ENCODE measurements around the gene ZNF385C.

Gene ZNF385C

DNA sequence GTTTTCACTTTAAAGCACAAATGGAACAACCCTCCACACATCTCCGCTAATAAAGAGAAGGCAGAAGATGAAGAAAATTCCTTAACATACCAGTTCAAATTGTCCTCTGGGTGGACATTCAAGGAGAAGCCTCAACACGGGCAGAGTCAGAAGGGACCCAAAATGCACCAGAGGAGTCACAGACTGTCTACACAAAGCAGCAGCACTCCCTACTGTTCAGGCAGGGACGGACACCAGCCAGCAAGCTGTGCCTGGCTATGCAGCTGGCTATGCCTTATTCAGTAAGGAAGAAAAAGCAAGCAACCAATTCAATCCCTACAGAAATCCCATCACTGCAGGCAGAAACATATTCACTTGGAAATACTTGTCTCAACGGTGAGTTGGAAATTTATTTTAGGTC is 89.1 kb downstream of the ZNF385C start:
- no peak for TF ChIP-seq SPI1 (IDR thresholded peaks at IDR 0.05; ENCODE audit: low read depth, low read length)
- TF ChIP-seq POLR2AphosphoS5 (IDR thresholded peaks at IDR 0.05; ENCODE audit: low read depth, low read length) = no peak
- TF ChIP-seq PAX5 (IDR thresholded peaks at IDR 0.05; ENCODE audit: insufficient read depth, low read length, severe bottlenecking) = no peak
- no peak for TF ChIP-seq TAF1 (IDR thresholded peaks at IDR 0.05; ENCODE audit: low read depth, low read length)
- no peak for TF ChIP-seq POU2F2 (IDR thresholded peaks at IDR 0.05; ENCODE audit: low read depth, low read length)
- no peak for TF ChIP-seq POLR2A (IDR thresholded peaks at IDR 0.05; ENCODE audit: low read depth, low read length)
- no peak for FAIRE-seq
- DNase-seq (ENCODE audit: insufficient read length, low spot score) = no peak

DNA sequence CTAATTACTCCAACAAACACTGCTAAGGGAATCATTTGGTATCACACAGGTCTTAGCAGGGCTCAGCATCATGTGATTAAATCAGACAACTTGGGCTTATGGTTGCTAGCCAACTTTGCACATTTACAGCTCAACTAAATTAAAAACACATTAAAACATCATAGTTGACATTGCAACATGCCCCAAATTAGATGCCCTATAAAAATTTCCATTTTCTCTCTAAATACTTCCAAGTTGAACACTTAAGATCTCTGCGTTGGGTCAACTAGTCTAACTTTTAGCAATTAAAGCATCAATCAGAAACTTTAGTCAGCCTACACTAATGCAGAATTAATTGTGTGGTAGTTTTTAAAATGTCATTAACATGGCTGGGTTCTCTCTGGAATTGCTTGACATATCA is 93.1 kb downstream of the ZNF385C start:
- TF ChIP-seq TAF1 (IDR thresholded peaks at IDR 0.05; ENCODE audit: low read depth, low read length) (no peak), POLR2A (IDR thresholded peaks at IDR 0.05; ENCODE audit: low read depth, low read length) (no peak), SPI1 (IDR thresholded peaks at IDR 0.05; ENCODE audit: low read depth, low read length) (no peak), POLR2AphosphoS5 (IDR thresholded peaks at IDR 0.05; ENCODE audit: low read depth, low read length) (no peak), POU2F2 (IDR thresholded peaks at IDR 0.05; ENCODE audit: low read depth, low read length) (no peak), PAX5 (IDR thresholded peaks at IDR 0.05; ENCODE audit: insufficient read depth, low read length, severe bottlenecking) (no peak)

DNA sequence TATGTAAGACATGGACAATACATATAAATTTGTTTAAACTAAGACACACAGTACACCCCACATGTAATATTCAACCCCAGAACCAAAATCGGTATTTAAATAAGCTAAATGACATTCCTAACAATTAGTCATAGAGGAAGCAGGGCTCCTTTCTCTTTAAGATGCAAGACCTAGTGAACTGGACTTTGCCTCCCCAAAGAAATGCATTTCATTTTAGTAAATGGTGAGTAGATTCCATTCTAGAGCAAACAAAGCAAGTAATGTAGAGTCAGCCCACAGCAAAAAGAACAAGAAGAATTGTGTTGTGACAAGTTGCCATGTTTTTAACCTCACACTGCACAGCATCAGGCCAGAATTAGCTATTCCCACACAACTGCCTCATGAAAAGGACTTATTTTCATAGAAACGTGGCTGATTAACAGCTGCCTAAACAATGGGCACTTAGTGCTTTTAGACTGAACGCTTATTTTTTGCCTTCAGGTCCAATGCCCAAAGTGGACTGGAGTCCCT is 95.4 kb downstream of the ZNF385C start:
- TF ChIP-seq POU2F2 (IDR thresholded peaks at IDR 0.05; ENCODE audit: low read depth, low read length) (no peak), SPI1 (IDR thresholded peaks at IDR 0.05; ENCODE audit: low read depth, low read length) (no peak), POLR2AphosphoS5 (IDR thresholded peaks at IDR 0.05; ENCODE audit: low read depth, low read length) (no peak), PAX5 (IDR thresholded peaks at IDR 0.05; ENCODE audit: insufficient read depth, low read length, severe bottlenecking) (no peak), POLR2A (IDR thresholded peaks at IDR 0.05; ENCODE audit: low read depth, low read length) (no peak), TAF1 (IDR thresholded peaks at IDR 0.05; ENCODE audit: low read depth, low read length) (no peak)
- DNase-seq (ENCODE audit: insufficient read length, low spot score) (no peak), FAIRE-seq (no peak)

More for the DNA sequence above, 93.1 kb downstream of the ZNF385C start:
- DNase-seq (ENCODE audit: insufficient read length, low spot score) (no peak), FAIRE-seq (no peak)

DNA sequence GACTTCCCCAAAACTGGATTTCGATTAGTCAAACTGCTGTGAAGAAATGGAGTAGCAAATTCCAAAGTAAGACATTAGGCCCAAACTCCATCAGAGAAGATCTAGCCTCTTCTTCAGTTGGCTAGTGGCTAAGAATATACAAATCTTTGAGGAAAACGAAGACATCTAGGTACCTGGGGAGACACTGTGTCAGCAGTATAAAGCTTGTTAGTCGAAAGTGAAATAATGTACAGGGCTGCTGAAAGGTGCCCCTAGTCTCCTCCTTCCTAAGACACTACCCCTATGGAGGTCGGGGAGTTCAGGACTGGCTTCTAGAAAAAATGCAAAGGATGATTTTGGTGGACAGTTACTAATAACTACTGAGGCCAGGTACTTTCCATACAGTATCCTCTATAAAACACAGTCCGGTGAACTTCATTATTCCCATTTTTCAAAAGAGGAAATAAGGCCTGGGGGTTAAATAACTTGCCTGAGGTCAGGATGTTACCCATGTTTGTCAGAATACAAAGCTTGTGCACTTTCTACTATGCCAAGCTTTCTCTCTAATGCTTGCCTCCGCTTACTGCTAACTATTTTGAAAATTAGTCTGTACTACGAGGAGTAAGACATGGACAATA is 96.0 kb downstream of the ZNF385C start:
- TF ChIP-seq POU2F2 (IDR thresholded peaks at IDR 0.05; ENCODE audit: low read depth, low read length) = no peak
- no peak for TF ChIP-seq SPI1 (IDR thresholded peaks at IDR 0.05; ENCODE audit: low read depth, low read length)
- TF ChIP-seq POLR2A (IDR thresholded peaks at IDR 0.05; ENCODE audit: low read depth, low read length) = no peak
- TF ChIP-seq PAX5 (IDR thresholded peaks at IDR 0.05; ENCODE audit: insufficient read depth, low read length, severe bottlenecking) = no peak
- TF ChIP-seq POLR2AphosphoS5 (IDR thresholded peaks at IDR 0.05; ENCODE audit: low read depth, low read length) = no peak
- no peak for TF ChIP-seq TAF1 (IDR thresholded peaks at IDR 0.05; ENCODE audit: low read depth, low read length)
- no peak for FAIRE-seq

DNA sequence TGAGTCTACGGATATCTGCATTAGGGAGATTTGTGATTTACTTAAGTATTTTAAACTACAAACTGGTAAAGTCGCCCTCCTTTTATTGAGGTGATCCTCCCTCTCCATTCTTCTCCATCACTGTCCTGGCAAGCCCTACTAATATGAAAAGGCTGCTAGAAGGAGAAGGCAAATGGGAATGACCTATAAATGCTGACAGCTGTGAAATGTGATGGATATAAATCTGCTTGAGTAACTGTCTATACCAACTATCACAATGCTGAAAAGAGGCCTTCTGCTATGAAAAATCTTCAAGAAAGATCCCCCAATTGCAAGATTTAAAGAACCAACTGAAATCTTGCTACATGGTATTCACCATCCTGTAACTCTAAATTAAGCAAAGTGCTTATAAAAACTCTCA is 96.5 kb downstream of the ZNF385C start:
- no peak for FAIRE-seq
- no peak for DNase-seq (ENCODE audit: insufficient read length, low spot score)
- TF ChIP-seq POLR2AphosphoS5 (IDR thresholded peaks at IDR 0.05; ENCODE audit: low read depth, low read length) = no peak
- no peak for TF ChIP-seq POU2F2 (IDR thresholded peaks at IDR 0.05; ENCODE audit: low read depth, low read length)
- TF ChIP-seq SPI1 (IDR thresholded peaks at IDR 0.05; ENCODE audit: low read depth, low read length) = no peak
- no peak for TF ChIP-seq PAX5 (IDR thresholded peaks at IDR 0.05; ENCODE audit: insufficient read depth, low read length, severe bottlenecking)
- no peak for TF ChIP-seq POLR2A (IDR thresholded peaks at IDR 0.05; ENCODE audit: low read depth, low read length)
- TF ChIP-seq TAF1 (IDR thresholded peaks at IDR 0.05; ENCODE audit: low read depth, low read length) = no peak

More for the DNA sequence above, 96.0 kb downstream of the ZNF385C start:
- no peak for DNase-seq (ENCODE audit: insufficient read length, low spot score)

DNA sequence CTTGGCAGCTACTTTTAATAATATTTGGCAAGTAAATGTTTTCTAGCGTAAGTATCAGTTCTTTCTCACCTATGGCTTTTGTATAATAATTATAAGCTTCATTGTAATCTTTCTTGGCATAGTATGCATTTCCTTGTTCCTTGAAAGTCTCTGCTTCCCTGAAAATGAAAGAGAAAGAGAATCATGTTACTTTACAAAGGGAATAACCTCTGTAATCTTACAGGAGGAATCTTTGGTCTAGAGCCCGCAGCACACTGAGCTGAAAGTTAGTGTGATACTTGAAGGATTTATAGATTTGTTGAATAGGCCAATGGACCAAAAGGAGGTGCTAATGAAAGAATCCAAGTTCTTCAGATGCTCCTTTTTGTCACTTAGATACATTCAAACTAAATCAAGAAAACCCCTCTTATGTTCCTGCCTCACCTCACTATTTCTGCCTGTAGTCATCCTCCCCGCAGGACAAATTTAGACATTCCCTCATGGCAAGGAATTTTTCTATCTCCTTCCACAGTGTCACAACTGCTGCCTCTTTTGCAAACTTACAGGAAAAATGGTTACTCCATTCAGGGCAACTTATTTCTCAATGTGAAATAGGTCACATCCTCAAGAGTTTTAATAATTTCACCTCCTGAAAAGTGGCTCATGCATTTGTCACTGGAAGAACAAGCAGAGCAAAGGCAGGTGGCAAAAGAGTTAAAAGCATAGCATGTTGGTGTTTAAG is 97.7 kb downstream of the ZNF385C start:
- FAIRE-seq (no peak), DNase-seq (ENCODE audit: insufficient read length, low spot score) (no peak)
- TF ChIP-seq POU2F2 (IDR thresholded peaks at IDR 0.05; ENCODE audit: low read depth, low read length) = no peak
- TF ChIP-seq PAX5 (IDR thresholded peaks at IDR 0.05; ENCODE audit: insufficient read depth, low read length, severe bottlenecking) = no peak
- no peak for TF ChIP-seq POLR2AphosphoS5 (IDR thresholded peaks at IDR 0.05; ENCODE audit: low read depth, low read length)
- TF ChIP-seq POLR2A (IDR thresholded peaks at IDR 0.05; ENCODE audit: low read depth, low read length) = no peak
- no peak for TF ChIP-seq SPI1 (IDR thresholded peaks at IDR 0.05; ENCODE audit: low read depth, low read length)
- no peak for TF ChIP-seq TAF1 (IDR thresholded peaks at IDR 0.05; ENCODE audit: low read depth, low read length)

DNA sequence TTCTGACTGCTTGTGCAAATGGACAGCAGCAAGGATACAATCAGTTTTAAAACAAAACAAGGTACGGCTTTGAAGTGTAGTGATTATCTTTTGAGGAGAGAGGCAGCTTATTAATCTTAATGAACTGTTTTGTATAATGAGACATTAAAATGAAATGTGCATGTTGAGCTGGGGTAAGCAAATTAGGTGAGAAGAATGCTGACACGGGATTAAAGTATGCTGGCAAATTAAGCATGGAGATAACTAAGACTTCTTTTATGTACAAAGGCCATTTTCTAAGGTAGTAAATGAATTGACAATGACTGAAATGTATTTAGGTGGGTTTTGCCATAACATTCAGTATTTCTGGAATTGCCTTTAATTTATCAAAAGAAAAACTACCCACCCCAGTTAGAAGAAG is 99.8 kb downstream of the ZNF385C start:
- DNase-seq (ENCODE audit: insufficient read length, low spot score) = no peak
- TF ChIP-seq POU2F2 (IDR thresholded peaks at IDR 0.05; ENCODE audit: low read depth, low read length) (no peak), TAF1 (IDR thresholded peaks at IDR 0.05; ENCODE audit: low read depth, low read length) (no peak), POLR2AphosphoS5 (IDR thresholded peaks at IDR 0.05; ENCODE audit: low read depth, low read length) (no peak), PAX5 (IDR thresholded peaks at IDR 0.05; ENCODE audit: insufficient read depth, low read length, severe bottlenecking) (no peak), SPI1 (IDR thresholded peaks at IDR 0.05; ENCODE audit: low read depth, low read length) (no peak), POLR2A (IDR thresholded peaks at IDR 0.05; ENCODE audit: low read depth, low read length) (no peak)
- FAIRE-seq = no peak

DNA sequence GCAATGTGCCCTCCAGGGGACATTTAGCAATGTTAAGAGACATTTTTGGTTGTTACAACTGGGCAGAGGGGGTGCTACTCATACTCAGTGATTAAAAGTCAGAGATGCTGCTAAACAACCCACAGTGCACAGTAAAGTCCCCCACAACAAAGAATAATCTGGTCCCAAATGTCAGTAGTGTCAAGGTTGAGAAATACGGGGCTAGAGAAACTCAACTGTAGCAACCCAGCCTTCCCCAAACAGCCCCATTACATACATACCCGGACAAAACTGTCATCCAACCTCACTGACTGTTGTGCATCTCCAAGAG is 101.5 kb downstream of the ZNF385C start:
- peak; percentile 69 for FAIRE-seq
- no peak for DNase-seq (ENCODE audit: insufficient read length, low spot score)
- TF ChIP-seq SPI1 (IDR thresholded peaks at IDR 0.05; ENCODE audit: low read depth, low read length) (no peak), PAX5 (IDR thresholded peaks at IDR 0.05; ENCODE audit: insufficient read depth, low read length, severe bottlenecking) (no peak), POLR2AphosphoS5 (IDR thresholded peaks at IDR 0.05; ENCODE audit: low read depth, low read length) (no peak), POU2F2 (IDR thresholded peaks at IDR 0.05; ENCODE audit: low read depth, low read length) (no peak), TAF1 (IDR thresholded peaks at IDR 0.05; ENCODE audit: low read depth, low read length) (no peak), POLR2A (IDR thresholded peaks at IDR 0.05; ENCODE audit: low read depth, low read length) (no peak)

DNA sequence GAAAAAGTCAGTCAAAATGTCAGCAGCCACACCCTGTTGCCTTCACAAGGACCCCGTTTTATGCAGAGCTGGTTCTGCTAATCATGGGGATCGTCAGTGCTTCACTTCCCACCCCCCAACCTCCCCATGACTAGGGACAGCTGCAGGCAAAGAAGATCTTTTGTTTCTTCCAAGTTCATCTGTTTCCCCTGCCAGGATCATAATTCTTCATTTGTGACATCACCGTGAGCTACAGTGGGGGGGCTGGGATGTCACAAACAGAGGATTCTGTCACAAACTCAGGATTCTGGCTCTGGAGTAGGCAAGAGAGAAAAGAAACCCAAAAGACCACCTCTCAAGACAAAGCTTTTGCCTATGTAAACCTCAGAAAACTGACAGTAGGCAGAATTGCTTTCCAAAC is 105.7 kb downstream of the ZNF385C start:
- no peak for DNase-seq (ENCODE audit: insufficient read length, low spot score)
- TF ChIP-seq SPI1 (IDR thresholded peaks at IDR 0.05; ENCODE audit: low read depth, low read length) = no peak
- no peak for TF ChIP-seq POLR2AphosphoS5 (IDR thresholded peaks at IDR 0.05; ENCODE audit: low read depth, low read length)
- TF ChIP-seq POU2F2 (IDR thresholded peaks at IDR 0.05; ENCODE audit: low read depth, low read length) = no peak
- TF ChIP-seq PAX5 (IDR thresholded peaks at IDR 0.05; ENCODE audit: insufficient read depth, low read length, severe bottlenecking) = no peak
- TF ChIP-seq TAF1 (IDR thresholded peaks at IDR 0.05; ENCODE audit: low read depth, low read length) = no peak
- no peak for TF ChIP-seq POLR2A (IDR thresholded peaks at IDR 0.05; ENCODE audit: low read depth, low read length)
- FAIRE-seq = no peak

Data from GM12891 (cell line).